ENCODE data around the gene TERT.

- TF ChIP-seq CTCF (conservative IDR thresholded peaks at IDR 0.05; ENCODE audit: low read length) (no peak), EZH2phosphoT487 (IDR thresholded peaks at IDR 0.05; ENCODE audit: borderline replicate concordance) (no peak)
These were observed 91.4 kb downstream of the TERT start for GRCh38 chr5:1203311-1203967.
